HepG2 (cell line): Measurements from ENCODE around the gene RTP2. TPM values are rescaled to one million over a fixed set of nuclear protein-coding genes. Genes with fewer than 3 reads are reported as not detected.

ENCODE experiments used
- ATAC-seq: fragments of 200-7000 bp; cut with Tn5 transposase; 3 replicates; pipeline ENCODE4 v1.9.1; 2020; ENCODE audit warnings: mild to moderate bottlenecking, moderate library complexity
- Bru-seq: library from RNA; stranded (reverse); fragments of 400-500 nt; gene quantifications from one replicate; lab custom pipeline; 2021; lab: Mats Ljungman, UMichigan
- BruChase-seq, 2 experiments: library from RNA; stranded (reverse); fragments of 400-500 nt; gene quantifications; one replicate each; lab custom pipeline; 2021; lab: Mats Ljungman, UMichigan
- BruUV-seq: library from RNA; stranded (reverse); fragments of 400-500 nt; replicated peaks from 2 replicates; lab custom pipeline; 2021; lab: Mats Ljungman, UMichigan
- CTCF ChIA-PET: fragments of 300-600 bp; formaldehyde crosslinking; extraction: SDS; loops from one replicate; lab custom pipeline; 2021; ENCODE audit warnings: low total read pairs, inconsistent platforms, low intra/inter-chr PET ratio; lab: Yijun Ruan, JAX
- POLR2A ChIA-PET: fragments of 350-600 bp; sonication (Branson Sonifier 250); formaldehyde crosslinking; loops from one replicate; lab custom pipeline; 2020; ENCODE audit warnings: antibody characterized with exemption, inconsistent platforms; lab: Yijun Ruan, JAX
- DNase-seq: peaks from one replicate; pipeline ENCODE4 v3.0.0-alpha.2; 2015; ENCODE audit warnings: low spot score
- FAIRE-seq: peaks from 3 replicates; lab custom pipeline; 2011; peaks lifted over from hg19 to GRCh38; lab: Jason Lieb, UNC
- H2AFZ ChIP-seq: one replicate; pipeline ENCODE4 v1.6.1; 2011; ENCODE audit warnings: low read length, inconsistent platforms
- H3K27ac ChIP-seq: fragments of 300-600 bp; 3 replicates; pipeline ENCODE4 v1.8.0; 2011; ENCODE audit warnings: mixed run types, mild to moderate bottlenecking, mixed read lengths, low read length, inconsistent platforms; ENCODE audit not compliant: insufficient read depth; ENCODE audit errors: extremely low read length
- H3K27me3 ChIP-seq, 2 experiments: fragments of 200-600 bp in 1 of 2; 2 replicates in 1 of 2; 3 replicates in 1 of 2; pipeline versions ENCODE4 v1.6.0 to v1.8.0; 2011; ENCODE audit warnings: low read length in 2 of 2, mild to moderate bottlenecking in 2 of 2, moderate library complexity in 2 of 2, inconsistent platforms in 1 of 2; ENCODE audit not compliant: insufficient read depth in 2 of 2, control insufficient read depth in 1 of 2
- H3K36me3 ChIP-seq, 2 experiments: fragments of 200-600 bp in 1 of 2; replicated peaks in 1 of 2; 2 replicates in 1 of 2; 3 replicates in 1 of 2; pipeline versions ENCODE4 v1.5.1 to v1.8.0; 2011; ENCODE audit warnings: low read length in 2 of 2, inconsistent platforms in 1 of 2; ENCODE audit not compliant: insufficient read depth in 2 of 2, control insufficient read depth in 1 of 2
- H3K4me1 ChIP-seq: 2 replicates; pipeline ENCODE4 v1.5.1; 2012; ENCODE audit warnings: low read length, inconsistent platforms; ENCODE audit not compliant: insufficient read depth
- H3K4me2 ChIP-seq: 2 replicates; pipeline ENCODE4 v1.6.0; 2011; ENCODE audit warnings: low read depth, low read length, inconsistent platforms
- H3K4me3 ChIP-seq, 3 experiments: fragments of 200-600 bp in 1 of 3; sonication (generic), shearing (Covaris generic) in 1 of 3; replicated peaks in 1 of 3; 2 replicates each; pipeline ENCODE4 v1.5.1; 2011 to 2016; ENCODE audit warnings: low read length in 3 of 3, inconsistent platforms in 2 of 3, low read depth in 2 of 3, mild to moderate bottlenecking in 2 of 3, control low read depth in 1 of 3, mixed read lengths in 1 of 3; ENCODE audit not compliant: insufficient read depth in 1 of 3
- H3K79me2 ChIP-seq: one replicate; pipeline ENCODE4 v1.6.1; 2011; ENCODE audit warnings: low read length, inconsistent platforms; ENCODE audit not compliant: insufficient read depth
- H3K9ac ChIP-seq: 2 replicates; pipeline ENCODE4 v1.6.0; 2011; ENCODE audit warnings: mild to moderate bottlenecking, low read depth, low read length, inconsistent platforms; ENCODE audit not compliant: insufficient read depth
- H3K9me3 ChIP-seq: 2 replicates; pipeline ENCODE4 v1.5.1; 2012; ENCODE audit warnings: mild to moderate bottlenecking, low read length
- H4K20me1 ChIP-seq: 2 replicates; pipeline ENCODE4 v1.6.0; 2011; ENCODE audit warnings: inconsistent platforms, mild to moderate bottlenecking, low read length, moderate library complexity; ENCODE audit not compliant: insufficient read depth
- ATF7-NPFF ChIP-seq: sonication (generic); formaldehyde crosslinking; IDR thresholded peaks from 2 replicates; pipeline ENCODE4 v1.8.1; 2023; ENCODE audit warnings: mild to moderate bottlenecking, low read depth, missing genetic modification reagents, moderate library complexity
- CBFB ChIP-seq: sonication (generic); formaldehyde crosslinking; IDR thresholded peaks from 2 replicates; pipeline ENCODE4 v1.4.0; 2020; ENCODE audit warnings: missing genetic modification reagents
- EEA1 ChIP-seq: sonication (generic); formaldehyde crosslinking; IDR thresholded peaks from 2 replicates; pipeline ENCODE4 v1.5.1; 2020; ENCODE audit warnings: mild to moderate bottlenecking, missing genetic modification reagents, borderline replicate concordance
- EZH2 ChIP-seq: conservative IDR thresholded peaks from 2 replicates; pipeline ENCODE4 v1.6.1; 2012; ENCODE audit warnings: mild to moderate bottlenecking, low read depth, low read length, moderate library complexity
- IKZF4 ChIP-seq: sonication (generic); formaldehyde crosslinking; IDR thresholded peaks from 2 replicates; pipeline ENCODE4 v1.5.1; 2020; ENCODE audit warnings: borderline replicate concordance, mild to moderate bottlenecking, low read depth, missing genetic modification reagents; ENCODE audit errors: not compliant biosample characterization
- KAT2B ChIP-seq: fragments of 150-350 bp; IDR thresholded peaks from 2 replicates; pipeline ENCODE4 v1.6.1; 2014; ENCODE audit warnings: low read depth, low read length, borderline replicate concordance
- KLF11 ChIP-seq: IDR thresholded peaks from 2 replicates; pipeline ENCODE4 v1.6.1; 2016; ENCODE audit warnings: missing compliant biosample characterization
- PHB2 ChIP-seq: fragments of 450-650 bp; IDR thresholded peaks from 2 replicates; pipeline ENCODE4 v1.6.1; 2018; ENCODE audit not compliant: partially characterized antibody
- ZNF569 ChIP-seq: sonication (generic); formaldehyde crosslinking; IDR thresholded peaks from 2 replicates; pipeline ENCODE4 v1.5.0; 2020; ENCODE audit warnings: mild to moderate bottlenecking, missing genetic modification reagents, moderate library complexity, borderline replicate concordance
- ZNF776 ChIP-seq: sonication (generic); formaldehyde crosslinking; IDR thresholded peaks from 2 replicates; pipeline ENCODE4 v1.4.0; 2020; ENCODE audit warnings: mild to moderate bottlenecking, missing genetic modification reagents
- WGBS: methylation state at CpG from one replicate; pipeline ENCODE4 v1.1.6; 2017; ENCODE audit warnings: low lambda C conversion rate; 5-methylcytosine and 5-hydroxymethylcytosine counted together
- in situ Hi-C: cut with HindIII; loops from 2 replicates; pipeline ENCODE4 v1.10.0; 2017; ENCODE audit warnings: low pct_unique_long_range_greater_than_20kb; ENCODE audit not compliant: extremely low pct_ligation_motif_present
- intact Hi-C: fragments of 100-400 bp; cut with micrococcal nuclease; formaldehyde crosslinking; loops from one replicate; pipeline ENCODE4 v1.10.0; 2022; ENCODE audit not compliant: unreplicated experiment
- long read RNA-seq, 2 experiments: library from RNA in 1 of 2; library from polyadenylated mRNA in 1 of 2; stranded (forward) in 1 of 2; unstranded in 1 of 2; transcript quantifications; one replicate each; pipeline ENCODE4 v2.0.0, GENCODE V29; 2019 to 2022
- polyA minus RNA-seq, 3 experiments: library from RNA; depleted of rRNA, polyadenylated mRNA; stranded (reverse); fragments of >200 nt; gene quantifications; 2 replicates each; pipeline ENCODE4 v1.2.3, GENCODE V29; 2011; ENCODE audit warnings: low replicate concordance in 1 of 3
- polyA plus RNA-seq, 8 experiments: library from polyadenylated mRNA; depleted of rRNA in 3 of 8; stranded (reverse) in 7 of 8; unstranded in 1 of 8; fragments of >200 nt; fragmentation: Illumina TruSeq in 4 of 8; extraction: Trizol in 4 of 8; gene quantifications; 2 replicates each; pipeline versions ENCODE4 v1.2.1 to v1.2.3, GENCODE V29; 2011 to 2016; ENCODE audit warnings: low read depth in 4 of 8, missing spikeins in 1 of 8, mixed read lengths in 1 of 8; ENCODE audit not compliant: insufficient read depth in 1 of 8
- total RNA-seq, 5 experiments: library from RNA; depleted of rRNA; stranded (reverse); fragments of >200 nt; fragmentation: Illumina TruSeq; extraction: Trizol; gene quantifications; 2 replicates each; pipeline ENCODE4 v1.2.3, GENCODE V29; 2016; ENCODE audit warnings: low read depth in 1 of 5
- TF ChIP-seq, protein P1 (sequence below): IDR thresholded peaks from 2 replicates; pipeline ENCODE4 v1.6.1; 2016; ENCODE audit warnings: missing genetic modification reagents, missing compliant biosample characterization
- TF ChIP-seq, protein P2 (sequence below), 2 experiments: sonication (generic) in 1 of 2; formaldehyde crosslinking in 1 of 2; IDR thresholded peaks; 2 replicates each; pipeline versions ENCODE4 v1.6.1 to v1.9.0; 2014 to 2022; ENCODE audit warnings: antibody characterized with exemption in 1 of 2, borderline replicate concordance in 1 of 2, inconsistent platforms in 1 of 2, low read depth in 1 of 2, missing genetic modification reagents in 1 of 2

Gene RTP2, protein sequence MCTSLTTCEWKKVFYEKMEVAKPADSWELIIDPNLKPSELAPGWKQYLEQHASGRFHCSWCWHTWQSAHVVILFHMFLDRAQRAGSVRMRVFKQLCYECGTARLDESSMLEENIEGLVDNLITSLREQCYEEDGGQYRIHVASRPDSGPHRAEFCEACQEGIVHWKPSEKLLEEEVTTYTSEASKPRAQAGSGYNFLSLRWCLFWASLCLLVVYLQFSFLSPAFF
- total RNA-seq (2016; rRNA removed; fragmentation: Illumina TruSeq; extraction: Trizol) (not detected in 2 replicates), polyA plus RNA-seq (2011; rRNA removed) (not detected in 2 replicates), polyA minus RNA-seq (2011; rRNA and poly(A)+ RNA removed; ENCODE audit: low replicate concordance) (0.19 TPM in 1 of 2 replicates, not detected in the other), Bru-seq, nascent RNA (not detected), BruChase-seq, experiment 1, labeled RNA remaining after a 6-hour chase (percentile 13 among the genes with signal in this experiment), BruChase-seq, experiment 2, labeled RNA remaining after a 2-hour chase (percentile 19 among the genes with signal in this experiment)
- total RNA-seq (2016; cell fraction: cytosol; rRNA removed; fragmentation: Illumina TruSeq; extraction: Trizol; ENCODE audit: low read depth) = not detected in 2 replicates
- not detected in 2 replicates for total RNA-seq (2016; cell fraction: insoluble cytoplasmic fraction; rRNA removed; fragmentation: Illumina TruSeq; extraction: Trizol)
- total RNA-seq (2016; cell fraction: membrane; rRNA removed; fragmentation: Illumina TruSeq; extraction: Trizol) = not detected in 2 replicates
- not detected in 2 replicates for total RNA-seq (2016; cell fraction: nucleus; rRNA removed; fragmentation: Illumina TruSeq; extraction: Trizol)
- not detected in 2 replicates for polyA plus RNA-seq (2011; cell fraction: cytosol; rRNA removed)
- polyA plus RNA-seq (2011; cell fraction: nucleus; rRNA removed) = not detected in 2 replicates
- polyA plus RNA-seq (2012) = not detected in 2 replicates
- not detected in 2 replicates for polyA plus RNA-seq (2016; cell fraction: cytosol; fragmentation: Illumina TruSeq; extraction: Trizol; ENCODE audit: low read depth)
- polyA plus RNA-seq (2016; cell fraction: insoluble cytoplasmic fraction; fragmentation: Illumina TruSeq; extraction: Trizol; ENCODE audit: low read depth) = not detected in 2 replicates
- not detected in 2 replicates for polyA plus RNA-seq (2016; cell fraction: membrane; fragmentation: Illumina TruSeq; extraction: Trizol; ENCODE audit: low read depth)
- not detected in 2 replicates for polyA plus RNA-seq (2016; cell fraction: nucleus; fragmentation: Illumina TruSeq; extraction: Trizol; ENCODE audit: insufficient read depth, low read depth)
- polyA minus RNA-seq (2011; cell fraction: cytosol; rRNA and poly(A)+ RNA removed) = not detected in 2 replicates
- not detected in 2 replicates for polyA minus RNA-seq (2011; cell fraction: nucleus; rRNA and poly(A)+ RNA removed)
- long read RNA-seq, experiment 1 = 0 reads
- long read RNA-seq, experiment 2 = 0 reads

DNA sequence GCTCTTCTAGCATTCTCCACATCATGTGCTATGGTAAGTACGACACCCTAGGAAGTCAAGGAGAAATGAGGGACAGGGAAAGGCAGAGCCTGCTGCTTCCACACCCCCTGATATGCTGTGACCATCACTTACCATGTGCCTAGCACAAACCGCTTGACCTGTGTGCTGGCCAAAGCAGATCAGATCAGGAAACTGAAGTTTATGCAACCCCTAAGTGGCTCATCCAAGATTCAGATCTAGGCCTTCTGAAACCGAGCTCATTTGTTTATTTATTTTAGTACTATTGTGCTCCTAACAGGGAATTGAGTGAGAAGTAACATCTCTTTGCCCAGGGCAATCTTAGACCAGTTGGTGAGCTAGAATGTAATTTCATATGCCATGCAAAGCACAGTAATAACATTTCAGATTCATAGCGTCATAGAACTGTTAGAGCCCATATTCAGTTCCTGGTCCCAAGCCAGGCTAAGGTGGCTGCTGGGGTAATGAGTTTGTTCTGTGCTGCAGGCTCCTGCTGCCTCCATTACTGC lies at the start of gene RTP2:
TSS of gene RTP2 (minus strand) at position 51 of the 527 bp plus-strand sequence. CDS start 429 bp downstream, outside the sequence.
- WGBS = 26% methylated on average over 4 of the region's 4 CpGs
- FAIRE-seq (no peak), DNase-seq (no peak), ATAC-seq (no peak)
- H3K36me3 ChIP-seq = no peaks in the 10 kb centered on the region
- in situ Hi-C loops = no loop called here
- peaks cover 0 to 9% of the 10 kb centered on the region in 2 experiments; a peak in 1 of 5 replicates for H3K27me3 ChIP-seq
- no peak within 1 kb of the TSS for H3K4me3 ChIP-seq
- H3K9ac ChIP-seq = no peak within 1 kb of the TSS
- no peak within 1 kb of the TSS for H3K4me2 ChIP-seq
- no peaks in the 10 kb centered on the region for H4K20me1 ChIP-seq
- H3K4me1 ChIP-seq = no peaks in the 10 kb centered on the region
- no peak within 1 kb of the TSS for H2AFZ ChIP-seq
- no peaks in the 10 kb centered on the region for H3K9me3 ChIP-seq
- intact Hi-C loops = no loop called here
- no peaks in the 10 kb centered on the region for H3K79me2 ChIP-seq
- CTCF ChIA-PET = no interaction called here
- BruUV-seq = no TSS peak
- POLR2A ChIA-PET = no interaction called here
- no peak within 1 kb of the TSS for H3K27ac ChIP-seq
- TF ChIP-seq ZNF776 (CRISPR knock-in tag) = no peak
- TF ChIP-seq ATF7-NPFF (CRISPR knock-in tag) = no peak
- TF ChIP-seq, protein P1, sequence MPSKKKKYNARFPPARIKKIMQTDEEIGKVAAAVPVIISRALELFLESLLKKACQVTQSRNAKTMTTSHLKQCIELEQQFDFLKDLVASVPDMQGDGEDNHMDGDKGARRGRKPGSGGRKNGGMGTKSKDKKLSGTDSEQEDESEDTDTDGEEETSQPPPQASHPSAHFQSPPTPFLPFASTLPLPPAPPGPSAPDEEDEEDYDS (CRISPR knock-in tag) = no peak
- TF ChIP-seq EZH2 = no peak
- TF ChIP-seq PHB2 = no peak
- no peak for TF ChIP-seq KLF11 (CRISPR knock-in tag)
- TF ChIP-seq EEA1 (CRISPR knock-in tag) = no peak
- no peak for TF ChIP-seq CBFB
- TF ChIP-seq IKZF4 = no peak
- TF ChIP-seq KAT2B = no peak
- TF ChIP-seq, protein P2, sequence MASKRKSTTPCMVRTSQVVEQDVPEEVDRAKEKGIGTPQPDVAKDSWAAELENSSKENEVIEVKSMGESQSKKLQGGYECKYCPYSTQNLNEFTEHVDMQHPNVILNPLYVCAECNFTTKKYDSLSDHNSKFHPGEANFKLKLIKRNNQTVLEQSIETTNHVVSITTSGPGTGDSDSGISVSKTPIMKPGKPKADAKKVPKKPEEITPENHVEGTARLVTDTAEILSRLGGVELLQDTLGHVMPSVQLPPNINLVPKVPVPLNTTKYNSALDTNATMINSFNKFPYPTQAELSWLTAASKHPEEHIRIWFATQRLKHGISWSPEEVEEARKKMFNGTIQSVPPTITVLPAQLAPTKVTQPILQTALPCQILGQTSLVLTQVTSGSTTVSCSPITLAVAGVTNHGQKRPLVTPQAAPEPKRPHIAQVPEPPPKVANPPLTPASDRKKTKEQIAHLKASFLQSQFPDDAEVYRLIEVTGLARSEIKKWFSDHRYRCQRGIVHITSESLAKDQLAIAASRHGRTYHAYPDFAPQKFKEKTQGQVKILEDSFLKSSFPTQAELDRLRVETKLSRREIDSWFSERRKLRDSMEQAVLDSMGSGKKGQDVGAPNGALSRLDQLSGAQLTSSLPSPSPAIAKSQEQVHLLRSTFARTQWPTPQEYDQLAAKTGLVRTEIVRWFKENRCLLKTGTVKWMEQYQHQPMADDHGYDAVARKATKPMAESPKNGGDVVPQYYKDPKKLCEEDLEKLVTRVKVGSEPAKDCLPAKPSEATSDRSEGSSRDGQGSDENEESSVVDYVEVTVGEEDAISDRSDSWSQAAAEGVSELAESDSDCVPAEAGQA (IDR thresholded peaks at IDR 0.05; ENCODE audit: low read depth) = no peak
- TF ChIP-seq, protein P2 (CRISPR knock-in tag; IDR thresholded peaks at IDR 0.05; ENCODE audit: borderline replicate concordance) = no peak
- TF ChIP-seq ZNF569 (CRISPR knock-in tag) = no peak
